Stimulated activated CD8-positive, alpha-beta memory T cell treated with anti-CD3 and anti-CD28 coated beads, Interleukin-12 subunit alpha, Interleukin-12 subunit beta, amount 100 ng/mL, for 24 hours (primary cell): Measurements from ENCODE around the gene SF3B2.
"Not testable (repeated sequence)": the region's sequence is repeated elsewhere in the genome, so short reads cannot be mapped to it uniquely, and the experiment has no call there.

Experiments used
- DNase-seq: peaks from one replicate; pipeline ENCODE4 v3.0.0-alpha.2; 2020; ENCODE audit errors: extremely low read depth

The SF3B2 gene

DNA sequence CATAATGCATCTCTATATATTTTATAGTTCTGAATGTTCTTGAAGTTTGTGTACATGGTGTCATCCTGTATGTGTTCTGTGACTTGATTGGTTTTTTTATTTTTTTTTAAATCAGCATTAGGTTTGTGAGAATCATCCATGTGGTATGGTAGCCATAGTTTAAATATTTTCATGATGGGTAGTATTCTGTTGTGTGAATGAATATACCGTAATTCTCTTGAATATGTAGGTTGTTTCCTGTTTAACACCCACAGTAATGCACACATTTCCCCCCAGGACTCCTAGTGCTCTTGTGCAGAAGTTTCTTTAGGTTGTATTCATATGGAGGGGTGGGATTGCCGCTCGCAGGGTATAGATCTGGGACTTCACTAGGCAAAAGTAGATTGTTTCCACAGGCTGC lies 19.9 kb downstream of the SF3B2 start:
- no peak for DNase-seq

DNA sequence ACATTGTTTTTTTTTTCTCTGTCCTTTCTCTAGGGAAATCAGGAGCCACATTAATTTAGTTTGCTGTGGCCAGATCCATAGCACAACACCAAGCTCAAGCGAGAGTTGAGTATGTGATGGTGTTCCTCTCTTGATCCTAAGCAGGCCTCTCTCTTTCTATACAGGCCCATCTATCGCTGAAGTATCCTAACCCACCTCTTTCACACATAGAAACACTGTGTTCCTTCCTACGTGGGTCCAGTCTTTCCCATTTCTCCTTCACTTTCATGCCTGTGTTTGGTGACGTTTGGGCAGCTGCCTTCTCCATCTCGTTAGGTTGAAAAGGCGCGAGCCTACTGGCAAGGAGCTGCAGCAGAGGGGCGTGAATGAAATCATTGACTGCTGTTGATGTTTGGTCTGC lies 20.4 kb downstream of the SF3B2 start:
- no peak for DNase-seq

DNA sequence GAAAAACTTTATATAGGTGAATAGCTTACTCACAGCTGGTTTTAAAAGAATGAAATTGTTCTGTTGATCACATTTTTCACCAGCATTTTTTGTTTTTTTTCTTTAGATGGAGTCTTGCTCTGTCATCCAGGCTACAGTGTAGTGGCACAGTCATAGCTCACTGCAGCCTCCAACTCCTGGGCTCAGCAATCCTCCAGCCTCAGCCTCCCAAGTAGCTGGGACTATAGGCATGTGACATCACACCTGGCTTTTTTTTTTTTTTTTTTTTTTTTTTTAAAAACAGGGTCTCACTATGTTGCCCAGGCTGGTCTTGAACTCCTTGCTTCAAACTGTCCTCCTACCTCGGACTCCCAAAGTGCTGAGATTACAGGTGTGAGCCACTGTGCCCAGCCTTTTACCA lies 21.5 kb downstream of the SF3B2 start:
- DNase-seq: no peak

DNA sequence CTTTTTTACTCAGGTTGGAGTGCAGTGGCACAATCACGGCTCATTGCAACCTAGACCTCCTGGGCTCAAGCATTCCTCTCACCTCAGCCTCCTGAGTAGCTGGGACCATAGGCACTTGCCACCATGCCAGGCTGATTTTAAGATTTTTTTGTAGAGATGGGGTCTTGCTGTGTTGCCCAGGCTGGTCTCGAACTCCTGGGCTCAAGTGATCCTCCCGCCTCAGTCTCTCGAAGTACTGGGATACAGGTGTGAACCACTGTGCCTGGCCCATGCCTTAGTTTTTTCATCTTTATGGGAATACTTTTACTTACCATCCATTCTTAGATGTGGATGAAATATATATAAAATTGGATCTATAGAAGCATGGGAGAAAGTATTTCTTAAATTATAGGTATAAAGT lies 23.1 kb downstream of the SF3B2 start:
- no peak for DNase-seq

DNA sequence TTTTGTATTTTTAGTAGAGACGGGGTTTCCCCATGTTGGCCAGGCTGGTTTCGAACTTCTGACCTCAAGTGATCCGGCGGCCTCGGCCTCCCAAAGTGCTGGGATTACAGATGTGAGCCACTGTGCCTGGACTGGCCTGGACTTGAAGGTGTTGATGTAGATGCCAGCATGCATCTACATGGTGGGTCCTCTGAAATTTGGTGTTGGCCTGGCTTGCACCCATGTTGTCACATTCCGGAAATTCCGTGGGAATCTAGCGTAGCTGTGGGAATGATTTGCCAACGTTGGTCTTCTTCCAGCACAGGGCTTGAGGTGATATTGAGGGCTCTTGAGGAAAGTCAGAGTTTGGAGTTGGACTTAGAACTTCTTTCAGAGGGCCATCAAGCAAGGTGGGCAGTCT lies 24.4 kb downstream of the SF3B2 start:
- DNase-seq: no peak

DNA sequence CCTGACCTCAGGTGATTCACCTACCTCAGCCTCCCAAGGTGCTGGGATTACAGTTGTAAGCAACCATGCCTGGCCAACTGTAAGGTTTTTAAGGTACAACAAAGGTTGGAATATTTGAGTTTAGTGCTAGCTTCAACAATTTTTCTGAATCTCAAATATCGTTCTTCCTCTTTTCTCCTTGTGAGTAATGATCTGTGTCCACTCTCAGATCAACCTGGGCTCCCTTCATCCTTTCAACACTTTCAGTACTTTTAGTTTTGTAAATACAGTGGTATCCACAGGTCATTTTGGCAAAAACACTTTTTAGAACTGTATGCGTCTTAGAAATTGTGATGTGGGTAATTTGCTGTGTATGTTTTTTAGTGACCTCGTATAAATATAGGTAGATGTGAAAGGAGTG lies 25.8 kb downstream of the SF3B2 start:
- no peak for DNase-seq

DNA sequence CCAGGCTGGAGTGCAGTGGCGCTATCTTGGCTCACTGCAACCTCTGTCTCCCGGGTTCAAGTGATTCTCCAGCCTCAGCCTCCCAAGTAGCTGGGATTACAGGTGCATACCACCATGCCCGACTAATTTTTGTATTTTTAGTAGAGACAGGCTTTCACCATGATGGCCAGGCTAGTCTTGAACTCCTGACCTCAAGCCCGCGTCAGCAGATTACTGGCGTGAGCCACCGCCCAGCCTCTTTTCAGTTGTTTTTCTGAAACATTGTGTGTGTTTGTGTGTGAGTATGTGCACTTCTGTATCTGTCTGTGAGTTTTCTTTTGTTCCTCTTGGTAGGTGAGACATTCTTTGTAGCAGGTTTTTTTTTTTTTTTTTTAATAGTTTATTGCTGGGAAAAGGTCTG lies 26.8 kb downstream of the SF3B2 start:
- DNase-seq: not testable (repeated sequence)

DNA sequence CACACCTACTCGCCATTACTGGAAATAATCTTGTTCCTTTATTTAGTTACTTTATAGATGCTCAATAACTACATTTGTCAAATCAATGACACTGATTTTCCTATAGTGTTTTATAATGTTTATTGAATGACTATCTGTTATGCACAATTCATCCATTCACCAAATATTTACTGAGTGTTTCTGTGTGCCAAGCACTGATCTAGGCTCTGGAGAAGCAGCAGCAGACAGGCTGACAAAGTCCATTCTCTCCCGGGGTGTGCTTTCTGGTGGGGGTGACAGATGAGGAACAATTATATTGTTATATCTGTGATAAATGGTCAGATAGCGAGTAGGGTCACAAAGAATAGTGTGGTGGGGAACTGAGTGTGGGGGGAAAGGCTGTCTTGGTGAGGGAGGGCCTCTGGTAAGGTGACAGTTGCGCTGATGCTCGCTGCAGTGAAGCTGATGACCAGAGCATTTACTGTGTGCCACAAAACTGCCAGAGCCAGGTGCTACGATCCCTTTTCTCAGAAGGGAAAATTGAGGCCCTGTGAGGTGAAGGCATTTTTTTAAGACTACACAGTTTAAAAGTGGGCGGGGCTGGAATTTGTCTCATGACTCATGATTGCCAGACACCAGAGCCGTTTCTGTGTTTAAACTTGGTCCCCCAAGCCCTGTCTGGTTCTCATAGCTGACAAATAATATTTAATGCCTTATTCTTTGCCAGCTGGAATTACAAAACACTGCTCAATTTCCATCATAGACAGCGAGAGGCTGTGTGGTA lies 28.1 kb downstream of the SF3B2 start:
- no peak for DNase-seq

DNA sequence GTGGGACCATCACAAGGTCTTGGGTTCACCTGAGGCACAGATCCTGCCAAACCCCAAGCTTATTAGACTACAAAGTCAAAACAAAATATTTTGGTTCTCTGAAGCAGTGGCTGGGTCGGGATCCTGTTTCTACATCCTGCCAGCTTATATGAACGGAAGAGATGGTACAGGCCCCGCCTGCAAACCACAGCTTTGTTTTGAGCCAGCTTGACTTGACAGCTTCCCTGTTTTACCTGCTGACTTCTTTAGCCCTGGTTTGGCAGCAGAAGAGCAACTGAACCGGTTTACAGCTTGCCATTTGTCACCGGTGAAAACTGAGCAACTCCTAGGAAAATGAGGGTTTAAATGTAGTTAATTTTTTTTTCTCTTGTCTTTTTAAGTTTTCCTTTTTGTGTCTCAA lies 29.3 kb downstream of the SF3B2 start:
- no peak for DNase-seq

DNA sequence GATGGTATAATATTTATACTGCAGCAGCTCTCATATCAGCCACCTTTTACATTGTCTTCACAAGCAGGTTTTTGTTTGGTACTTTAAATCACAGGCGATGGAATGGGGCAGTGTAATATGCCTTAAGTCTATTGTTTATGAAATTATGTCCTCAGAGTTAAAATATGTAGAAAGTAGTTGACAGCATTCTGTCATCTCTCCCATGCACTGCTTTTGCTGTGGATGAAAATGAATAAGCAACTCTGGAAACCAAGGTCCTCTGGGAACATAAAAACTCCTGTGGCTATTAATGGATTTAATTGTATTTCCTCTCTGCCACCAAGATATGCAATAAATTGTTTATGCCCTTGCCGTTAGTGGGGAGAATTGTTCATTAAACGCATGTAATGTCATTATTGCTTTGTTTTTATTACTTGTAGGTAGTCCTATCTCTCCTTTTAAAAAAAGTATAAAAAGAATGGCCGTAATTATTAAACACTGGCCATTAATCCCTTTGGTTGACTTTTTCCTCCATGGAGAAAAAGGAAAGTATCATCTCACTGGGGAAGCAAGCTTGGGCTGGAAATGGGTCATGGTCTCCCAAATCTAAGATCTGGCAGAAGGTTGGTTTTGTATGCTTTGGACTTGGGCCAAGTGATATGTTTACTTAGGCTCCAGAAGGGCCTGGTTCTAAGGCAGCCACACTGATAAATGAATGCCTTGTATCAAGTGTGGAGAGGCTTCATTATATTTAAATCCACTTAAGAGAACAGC lies 31.0 kb downstream of the SF3B2 start:
- no peak for DNase-seq

DNA sequence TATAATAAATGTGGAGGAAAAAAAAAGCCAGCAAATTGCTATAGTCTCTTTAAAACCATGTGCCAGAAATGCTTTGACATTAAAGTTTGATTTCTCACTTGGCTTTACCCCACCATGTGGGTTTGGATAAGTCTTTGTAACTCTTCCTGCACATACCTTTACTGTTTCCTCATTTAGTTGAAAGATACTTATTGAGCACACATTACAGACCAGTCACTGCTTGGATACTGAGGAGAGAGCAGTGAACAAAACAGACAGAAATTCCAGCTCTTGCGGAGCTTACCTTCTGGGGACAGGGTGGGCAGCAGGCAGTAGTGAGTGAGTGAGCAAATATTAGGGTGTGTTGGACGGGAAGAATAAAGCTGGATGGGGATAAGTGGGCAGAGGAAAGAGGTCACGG lies 31.6 kb downstream of the SF3B2 start:
- no peak for DNase-seq

DNA sequence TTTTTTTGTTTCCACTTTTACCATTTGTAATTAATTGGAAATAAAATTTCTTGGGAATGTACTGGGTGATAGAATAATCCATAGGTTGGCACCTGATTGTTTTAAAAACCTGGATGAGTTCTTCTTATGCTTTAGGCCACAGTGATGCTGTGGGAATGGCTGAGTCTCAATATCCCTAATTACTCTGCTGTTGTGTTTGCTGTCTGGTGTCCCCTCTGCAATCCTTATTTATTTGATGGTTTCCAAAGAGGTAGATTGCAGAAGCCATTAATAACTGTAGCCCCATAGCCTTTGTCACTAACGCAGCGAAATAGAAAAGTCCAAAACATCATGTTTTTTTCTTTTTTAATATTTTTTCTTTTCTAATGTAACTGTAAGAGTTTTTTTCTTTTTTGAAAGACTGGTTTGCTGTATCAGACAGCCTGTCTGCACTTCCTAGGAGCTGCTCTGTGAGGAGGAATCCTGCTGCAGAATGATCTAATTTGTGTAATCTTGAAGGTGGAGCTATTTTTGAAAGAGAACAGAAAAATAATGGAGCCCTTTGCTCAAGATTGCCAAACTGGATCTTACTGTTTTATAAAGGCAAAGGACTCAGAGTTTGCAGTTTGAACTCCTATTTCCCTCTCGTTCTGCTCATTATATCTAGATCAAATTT lies 32.8 kb downstream of the SF3B2 start:
- DNase-seq: no peak

DNA sequence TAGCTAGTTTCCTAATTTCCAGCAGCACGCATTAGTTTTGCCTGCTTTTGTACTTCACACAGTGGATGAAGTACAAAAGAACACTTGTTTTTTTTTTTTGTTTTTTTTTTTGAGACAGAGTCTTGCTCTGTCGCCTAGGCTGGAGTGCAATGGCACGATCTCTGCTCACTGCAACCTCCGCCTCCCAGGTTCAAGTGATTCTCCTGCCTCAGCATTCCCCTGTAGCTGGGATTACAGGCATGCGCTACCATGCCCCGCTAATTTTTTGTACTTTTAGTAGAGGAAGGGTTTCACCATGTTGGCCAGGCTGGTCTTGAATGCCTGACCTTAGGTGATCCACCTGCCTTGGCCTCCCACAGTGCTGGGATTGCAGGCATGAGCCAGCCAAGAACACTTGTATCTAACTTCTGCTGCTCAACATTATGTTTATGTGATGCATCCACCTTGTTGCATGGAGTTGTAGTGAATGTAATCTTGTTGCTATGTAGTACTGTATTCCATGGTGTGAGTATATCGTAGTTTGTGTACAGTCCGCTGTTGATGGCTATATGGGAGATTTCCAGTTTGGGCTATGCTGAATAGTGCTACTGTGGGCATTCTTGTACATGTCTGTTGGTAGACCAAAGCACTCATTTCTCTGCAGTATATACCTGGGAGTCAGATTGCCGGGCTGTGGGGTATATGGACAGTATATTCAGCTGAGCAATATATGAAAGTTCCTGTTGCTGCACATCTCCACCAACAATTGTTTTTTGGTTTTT lies 35.2 kb downstream of the SF3B2 start:
- no peak for DNase-seq

DNA sequence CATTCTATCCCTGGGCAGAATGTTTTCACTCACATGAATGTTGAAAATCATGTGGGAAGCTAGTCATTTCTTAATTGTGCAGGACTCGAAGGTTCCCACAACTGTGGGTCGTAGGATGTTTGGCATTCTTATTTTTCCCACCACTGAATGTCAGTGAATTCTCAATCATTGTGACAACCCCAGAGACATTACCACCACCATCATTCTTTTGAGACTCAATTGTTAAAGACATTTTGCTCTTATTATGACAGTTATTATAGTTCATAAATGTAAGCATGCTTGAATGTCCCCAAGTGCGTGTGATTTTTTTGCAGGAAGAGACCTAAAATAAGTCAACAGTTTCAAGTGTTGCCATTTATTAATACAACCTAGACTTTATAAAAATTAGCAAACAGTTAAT lies 36.9 kb downstream of the SF3B2 start:
- DNase-seq: no peak

DNA sequence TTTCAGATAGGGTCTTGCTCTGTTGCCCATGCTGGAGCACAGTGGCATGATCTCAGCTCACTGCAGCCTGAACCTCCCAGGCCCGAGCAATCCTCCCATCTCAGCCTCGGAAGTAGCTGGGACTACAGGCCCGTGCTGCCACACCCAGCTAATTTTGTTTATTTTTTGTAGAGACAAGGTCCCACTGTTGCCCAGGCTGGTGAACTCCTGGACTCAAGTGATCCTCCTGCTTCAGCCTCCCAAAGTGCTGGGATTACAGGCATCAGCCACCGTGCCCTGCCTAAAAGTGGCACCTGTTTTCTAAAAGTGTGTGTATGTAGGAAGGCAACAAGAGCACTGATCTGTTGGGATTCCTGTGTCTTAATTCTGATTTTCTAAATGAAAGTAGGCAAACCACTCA lies 38.1 kb downstream of the SF3B2 start:
- DNase-seq: no peak

DNA sequence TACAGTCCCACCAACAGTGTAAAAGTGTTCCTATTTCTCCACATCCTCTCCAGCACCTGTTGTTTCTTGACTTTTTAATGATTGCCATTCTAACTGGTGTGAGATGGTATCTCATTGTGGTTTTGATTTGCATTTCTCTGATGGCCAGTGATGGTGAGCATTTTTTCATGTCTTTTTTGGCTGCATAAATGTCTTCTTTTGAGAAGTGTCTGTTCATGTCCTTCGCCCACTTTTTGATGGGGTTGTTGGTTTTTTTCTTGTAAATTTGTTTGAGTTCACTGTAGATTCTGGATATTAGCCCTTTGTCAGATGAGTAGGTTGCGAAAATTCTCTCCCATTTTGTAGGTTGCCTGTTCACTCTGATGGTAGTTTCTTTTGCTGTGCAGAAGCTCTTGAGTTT lies 40.0 kb downstream of the SF3B2 start:
- not testable (repeated sequence) for DNase-seq

DNA sequence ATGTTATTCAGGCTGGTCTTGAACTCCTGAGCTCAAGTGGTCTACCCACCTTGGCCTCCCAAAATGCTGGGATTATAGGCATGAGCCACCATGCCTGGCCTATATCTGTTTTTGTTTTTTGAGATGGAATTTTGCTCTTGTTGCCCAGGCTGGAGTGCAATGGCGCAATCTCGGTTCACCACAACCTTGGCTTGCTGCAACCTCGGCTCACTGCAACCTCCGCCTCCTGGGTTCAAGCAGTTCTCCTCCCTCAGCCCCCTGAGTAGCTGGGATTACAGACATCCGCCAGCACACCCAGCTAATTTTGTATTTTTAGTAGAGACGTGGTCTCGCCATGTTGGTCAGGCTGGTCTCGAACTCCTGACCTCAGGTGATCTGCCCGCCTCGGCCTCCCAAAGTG lies 47.6 kb downstream of the SF3B2 start:
- DNase-seq: not testable (repeated sequence)

DNA sequence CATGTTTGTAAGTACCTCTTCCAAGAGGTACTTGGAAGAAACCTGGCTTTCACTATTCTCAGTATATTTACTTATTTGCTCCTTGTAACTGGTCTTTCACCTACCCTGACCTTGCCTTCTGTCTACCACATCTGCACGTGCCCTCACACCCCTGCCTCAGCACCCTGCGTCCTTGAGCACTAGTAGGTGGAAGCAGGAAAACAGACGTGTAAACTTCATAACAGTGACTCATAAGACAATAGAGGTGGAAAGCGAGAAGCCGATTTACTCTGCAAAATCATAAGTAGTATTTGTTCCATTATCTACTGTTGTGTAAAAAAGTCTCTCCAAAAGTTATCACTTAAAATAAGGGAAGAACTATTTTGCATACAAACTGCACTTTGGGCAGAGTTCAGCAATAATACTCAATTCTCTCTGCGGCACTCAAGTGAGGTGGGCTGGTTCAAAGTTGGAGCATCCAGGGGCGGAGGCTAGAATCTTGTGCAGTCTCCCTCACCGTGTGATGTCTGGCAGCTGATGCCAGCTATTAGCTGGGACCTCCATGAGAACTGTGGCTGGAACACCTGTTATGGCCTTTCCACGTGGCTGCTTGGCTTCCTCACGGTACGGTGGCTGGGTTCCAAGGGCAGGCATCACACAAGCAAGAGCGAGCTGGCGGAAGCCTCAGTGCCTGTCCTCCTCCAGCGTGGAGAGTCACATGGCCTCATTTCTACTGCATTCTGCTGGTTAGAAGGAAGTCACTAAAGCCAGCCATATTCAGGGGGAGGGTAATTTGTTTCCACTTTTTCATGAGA lies 48.3 kb downstream of the SF3B2 start:
- peak; percentile 21 for DNase-seq

DNA sequence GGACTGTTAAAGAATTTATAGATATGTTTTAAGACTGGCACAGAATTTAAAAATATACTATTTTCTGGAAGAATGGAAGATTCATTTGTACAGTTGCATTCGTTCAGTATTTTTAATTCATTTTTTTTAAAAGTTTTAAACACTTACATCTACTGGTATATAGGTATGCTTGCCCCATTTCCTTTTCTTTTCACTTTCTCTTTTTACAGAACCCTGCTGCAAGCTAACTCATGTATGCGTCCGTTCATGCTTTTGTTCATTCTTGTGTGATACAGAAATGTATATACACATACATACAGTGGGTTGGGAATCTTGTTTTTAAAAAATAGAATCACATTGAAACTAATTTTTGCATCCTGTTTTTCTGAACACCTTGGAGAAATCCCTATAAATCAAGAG lies 48.9 kb downstream of the SF3B2 start:
- DNase-seq: no peak

DNA sequence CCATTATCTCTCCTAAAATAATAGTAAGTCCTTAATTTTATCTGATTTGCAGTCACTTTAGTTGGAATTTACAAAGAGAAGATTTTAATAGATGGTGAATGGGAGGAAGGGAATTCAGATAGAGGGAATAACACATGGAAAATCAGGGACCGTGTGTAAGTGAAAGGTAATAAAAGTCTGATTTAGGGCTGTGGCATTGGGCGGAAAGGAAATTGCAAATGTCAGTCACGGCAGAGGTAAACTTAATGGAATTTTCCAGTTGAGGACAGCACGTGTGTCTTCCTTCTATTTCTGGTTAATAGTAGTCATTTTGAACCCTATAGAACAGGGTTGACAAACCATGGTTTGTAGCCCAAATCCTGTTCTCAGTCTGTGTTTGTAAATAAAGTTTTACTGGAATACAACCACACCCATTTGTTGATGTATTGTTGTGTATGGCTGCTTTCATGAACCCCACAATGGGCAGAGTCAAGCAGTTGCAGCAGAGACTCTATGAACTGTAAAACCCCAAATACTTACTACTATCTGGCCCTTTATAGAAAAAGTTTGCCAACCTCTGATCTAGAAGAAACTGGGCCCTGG lies 52.0 kb downstream of the SF3B2 start:
- DNase-seq: no peak
